Neural cell (in vitro differentiated cells): ENCODE data around the gene TAF7. TPM values are rescaled to one million over a fixed set of nuclear protein-coding genes. Genes with fewer than 3 reads are reported as not detected.
"Not testable (repeated sequence)": the region's sequence is repeated elsewhere in the genome, so short reads cannot be mapped to it uniquely, and the experiment has no call there.

Source experiments
- H2AFZ ChIP-seq: fragments of 200-600, 300-800 bp; sonication (generic), shearing (Covaris generic); 2 replicates; pipeline ENCODE4 v1.6.0; 2014; ENCODE audit warnings: low read depth, mild to moderate bottlenecking, antibody characterized with exemption, low read length, moderate library complexity
- H3F3A ChIP-seq: fragments of 200-600 bp; shearing (Covaris generic); 2 replicates; pipeline ENCODE4 v1.6.1; 2016; ENCODE audit warnings: mild to moderate bottlenecking, moderate library complexity, mixed read lengths, antibody characterized with exemption, low read length; ENCODE audit not compliant: insufficient read depth, poor library complexity, severe bottlenecking
- H3K27ac ChIP-seq: fragments of 200-600, 300-800 bp; sonication (generic), shearing (Covaris generic); 2 replicates; pipeline ENCODE4 v1.5.1; 2014; ENCODE audit warnings: mild to moderate bottlenecking, low read length, moderate library complexity
- H3K27me3 ChIP-seq: fragments of 300-800, 200-600 bp; sonication (generic), shearing (Covaris generic); 2 replicates; pipeline ENCODE4 v1.6.0; 2014; ENCODE audit warnings: mild to moderate bottlenecking, low read depth, low read length, moderate library complexity; ENCODE audit not compliant: insufficient read depth
- H3K36me3 ChIP-seq: fragments of 300-800, 200-600 bp; sonication (generic), shearing (Covaris generic); 2 replicates; pipeline ENCODE4 v1.5.1; 2014; ENCODE audit warnings: mild to moderate bottlenecking, antibody characterized with exemption, low read length, moderate library complexity; ENCODE audit not compliant: insufficient read depth
- H3K4me2 ChIP-seq: fragments of 300-800, 200-600 bp; sonication (generic), shearing (Covaris generic); 2 replicates; pipeline ENCODE4 v1.6.0; 2014; ENCODE audit warnings: mild to moderate bottlenecking, low read length
- H3K4me3 ChIP-seq: fragments of 300-800, 200-600 bp; sonication (generic), shearing (Covaris generic); 2 replicates; pipeline ENCODE4 v1.5.1; 2014; ENCODE audit warnings: mild to moderate bottlenecking, low read length, moderate library complexity
- H3K79me2 ChIP-seq: fragments of 200-600 bp; shearing (Covaris generic); replicated peaks from 2 replicates; pipeline ENCODE4 v1.6.0; 2014; ENCODE audit warnings: mild to moderate bottlenecking, low read length, moderate library complexity; ENCODE audit not compliant: insufficient read depth
- H3K9ac ChIP-seq: fragments of 300-800, 200-600 bp; sonication (generic), shearing (Covaris generic); 2 replicates; pipeline ENCODE4 v1.6.1; 2016; ENCODE audit warnings: mild to moderate bottlenecking, low read length, mixed read lengths
- H3K9me2 ChIP-seq: fragments of 200-600 bp; shearing (Covaris generic); 2 replicates; pipeline ENCODE4 v1.6.1; 2016; ENCODE audit warnings: mild to moderate bottlenecking, low read length, mixed read lengths; ENCODE audit not compliant: insufficient read depth
- H3K9me3 ChIP-seq: fragments of 200-600, 300-800 bp; sonication (generic), shearing (Covaris generic); 2 replicates; pipeline ENCODE4 v1.6.1; 2016; ENCODE audit warnings: mild to moderate bottlenecking, mixed run types, low read length, moderate library complexity, mixed read lengths
- H4K20me1 ChIP-seq: fragments of 200-600 bp; shearing (Covaris generic); 2 replicates; pipeline ENCODE4 v1.6.1; 2016; ENCODE audit warnings: mild to moderate bottlenecking, mixed run types; ENCODE audit not compliant: insufficient read depth
- EP300 ChIP-seq: fragments of 450-650 bp; conservative IDR thresholded peaks from 2 replicates; pipeline ENCODE4 v1.6.1; 2014; ENCODE audit warnings: antibody characterized with exemption, mild to moderate bottlenecking, moderate library complexity; ENCODE audit not compliant: poor library complexity, severe bottlenecking
- EZH2 ChIP-seq: fragments of 200-600, 300-800 bp; shearing (Covaris generic), sonication (generic); IDR thresholded peaks from 2 replicates; pipeline ENCODE4 v1.6.1; 2014; ENCODE audit warnings: antibody characterized with exemption, low read length, borderline replicate concordance, mild to moderate bottlenecking; ENCODE audit not compliant: insufficient read depth, poor library complexity, severe bottlenecking
- MXI1 ChIP-seq: fragments of 450-650 bp; conservative IDR thresholded peaks from 2 replicates; pipeline ENCODE4 v1.6.1; 2014; ENCODE audit warnings: antibody characterized with exemption, mild to moderate bottlenecking; ENCODE audit not compliant: poor library complexity, severe bottlenecking
- POLR2AphosphoS5 ChIP-seq: IDR thresholded peaks from 2 replicates; pipeline ENCODE4 v1.6.1; 2012
- RAD21 ChIP-seq: fragments of 450-650 bp; conservative IDR thresholded peaks from 2 replicates; pipeline ENCODE4 v1.6.1; 2014; ENCODE audit warnings: antibody characterized with exemption, mild to moderate bottlenecking, moderate library complexity
- REST ChIP-seq: IDR thresholded peaks from 2 replicates; pipeline ENCODE4 v1.6.1; 2012; ENCODE audit warnings: borderline replicate concordance
- SMC3 ChIP-seq: fragments of 450-650 bp; conservative IDR thresholded peaks from 2 replicates; pipeline ENCODE4 v1.6.1; 2014; ENCODE audit warnings: antibody characterized with exemption, mild to moderate bottlenecking, moderate library complexity; ENCODE audit not compliant: poor library complexity
- TAF1 ChIP-seq: IDR thresholded peaks from 2 replicates; pipeline ENCODE4 v1.6.1; 2012; ENCODE audit warnings: low read depth
- polyA plus RNA-seq: library from polyadenylated mRNA; depleted of rRNA; stranded (reverse); fragments of >200 nt; gene quantifications from 2 replicates; pipeline ENCODE4 v1.2.3, GENCODE V29; 2014
- TF ChIP-seq, protein P1 (sequence below): fragments of 450-650 bp; IDR thresholded peaks from 2 replicates; pipeline ENCODE4 v1.5.1; 2014; ENCODE audit warnings: antibody characterized with exemption, mild to moderate bottlenecking, moderate library complexity; ENCODE audit not compliant: poor library complexity, severe bottlenecking

Gene TAF7
- polyA plus RNA-seq, 1 donor from 2014 or later: 198 TPM

- H3F3A ChIP-seq: peaks cover 14% of the 10 kb centered on the region
- H3K9me2 ChIP-seq: no peaks in the 10 kb centered on the region
- peak overlapping the region; percentile 82 for H3K4me2 ChIP-seq
- H3K27ac ChIP-seq: peak overlapping the region; percentile 99
- peak overlapping the region; percentile 95 for H3K9ac ChIP-seq
- H3K27me3 ChIP-seq: no peaks in the 10 kb centered on the region
- peaks cover 38% of the 10 kb centered on the region for H3K79me2 ChIP-seq
- peak overlapping the region; percentile 24 for H2AFZ ChIP-seq
- no peaks in the 10 kb centered on the region for H4K20me1 ChIP-seq
- peak overlapping the region; percentile 77 for H3K4me3 ChIP-seq
- peaks cover 35% of the 10 kb centered on the region for H3K36me3 ChIP-seq
- TF ChIP-seq RAD21 (no peak), SMC3 (no peak), EZH2 (no peak), REST (no peak), MXI1 (no peak), EP300 (no peak), TAF1 (no peak), POLR2AphosphoS5 (no peak)
- TF ChIP-seq, protein P1, sequence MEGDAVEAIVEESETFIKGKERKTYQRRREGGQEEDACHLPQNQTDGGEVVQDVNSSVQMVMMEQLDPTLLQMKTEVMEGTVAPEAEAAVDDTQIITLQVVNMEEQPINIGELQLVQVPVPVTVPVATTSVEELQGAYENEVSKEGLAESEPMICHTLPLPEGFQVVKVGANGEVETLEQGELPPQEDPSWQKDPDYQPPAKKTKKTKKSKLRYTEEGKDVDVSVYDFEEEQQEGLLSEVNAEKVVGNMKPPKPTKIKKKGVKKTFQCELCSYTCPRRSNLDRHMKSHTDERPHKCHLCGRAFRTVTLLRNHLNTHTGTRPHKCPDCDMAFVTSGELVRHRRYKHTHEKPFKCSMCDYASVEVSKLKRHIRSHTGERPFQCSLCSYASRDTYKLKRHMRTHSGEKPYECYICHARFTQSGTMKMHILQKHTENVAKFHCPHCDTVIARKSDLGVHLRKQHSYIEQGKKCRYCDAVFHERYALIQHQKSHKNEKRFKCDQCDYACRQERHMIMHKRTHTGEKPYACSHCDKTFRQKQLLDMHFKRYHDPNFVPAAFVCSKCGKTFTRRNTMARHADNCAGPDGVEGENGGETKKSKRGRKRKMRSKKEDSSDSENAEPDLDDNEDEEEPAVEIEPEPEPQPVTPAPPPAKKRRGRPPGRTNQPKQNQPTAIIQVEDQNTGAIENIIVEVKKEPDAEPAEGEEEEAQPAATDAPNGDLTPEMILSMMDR: no peak
- H3K9me3 ChIP-seq: peaks cover 42% of the 10 kb centered on the region
Observed at GRCh38 chr5:141319699-141320098, 885 bp downstream of the TAF7 start.

DNA sequence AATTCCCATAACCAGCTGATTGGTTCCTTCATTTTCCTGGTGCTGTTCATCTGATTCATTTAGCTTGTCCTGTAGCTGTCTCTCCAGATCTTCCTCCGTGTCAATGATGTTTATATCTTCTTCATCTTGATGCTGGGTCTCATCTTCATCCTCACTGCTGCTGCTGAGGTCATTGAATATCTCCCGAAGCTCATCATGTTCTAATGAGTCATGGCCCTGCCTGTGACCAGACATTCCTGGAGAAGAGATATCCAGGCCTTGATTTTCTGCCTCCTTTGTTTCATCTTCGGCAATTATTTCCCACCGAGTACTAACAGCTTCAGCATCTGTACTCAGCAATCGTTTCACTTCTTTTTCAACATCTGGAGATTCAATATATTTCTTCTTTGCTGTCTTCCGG lies 1.4 kb downstream of the TAF7 start:
- Histone ChIP-seq H3K27me3 (no peaks in the 10 kb centered on the region), H3F3A (peaks cover 14% of the 10 kb centered on the region), H3K4me2 (peak overlapping the region; percentile 82), H3K36me3 (peaks cover 40% of the 10 kb centered on the region), H3K9me3 (peaks cover 42% of the 10 kb centered on the region), H4K20me1 (no peaks in the 10 kb centered on the region), H3K9me2 (no peaks in the 10 kb centered on the region), H3K4me3 (peak overlapping the region; percentile 77), H3K27ac (peak overlapping the region; percentile 99), H3K79me2 (peaks cover 40% of the 10 kb centered on the region), H3K9ac (no peak overlapping the region), H2AFZ (no peak overlapping the region)
- TF ChIP-seq MXI1 (no peak), EP300 (no peak), RAD21 (no peak), POLR2AphosphoS5 (no peak), EZH2 (no peak), REST (no peak), SMC3 (no peak), TAF1 (no peak)
- TF ChIP-seq, protein P1: no peak

DNA sequence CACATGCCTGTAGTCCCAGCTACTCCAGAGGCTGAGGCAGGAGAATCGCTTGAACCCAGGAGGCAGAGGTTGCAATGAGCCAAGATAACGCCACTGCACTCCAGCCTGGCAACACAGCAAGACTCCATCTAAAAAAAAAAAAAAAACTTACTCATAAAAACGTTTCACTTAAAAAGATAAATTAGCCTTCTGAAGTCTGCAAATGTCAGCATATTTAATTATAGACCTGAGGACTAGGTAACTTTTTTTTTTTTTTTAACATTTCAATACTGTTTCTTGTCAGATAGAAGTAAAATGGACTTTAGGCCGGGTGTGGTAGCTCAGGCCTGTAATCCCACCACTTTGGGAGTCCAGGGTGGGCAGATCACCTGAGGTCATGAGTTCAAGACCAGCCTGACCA lies 3.6 kb downstream of the TAF7 start:
- H3K27me3 ChIP-seq, H3K27ac ChIP-seq, H2AFZ ChIP-seq, H4K20me1 ChIP-seq, H3K9ac ChIP-seq, H3K9me2 ChIP-seq, H3K4me2 ChIP-seq, H3K4me3 ChIP-seq: not testable (repeated sequence)
- H3K79me2 ChIP-seq: peaks cover 43% of the 10 kb centered on the region
- H3K36me3 ChIP-seq: peaks cover 45% of the 10 kb centered on the region
- H3K9me3 ChIP-seq: peaks cover 45% of the 10 kb centered on the region
- peaks cover 14% of the 10 kb centered on the region for H3F3A ChIP-seq
